Measurements from ENCODE around the gene USP5.
"Not testable (repeated sequence)": the region's sequence is repeated elsewhere in the genome, so short reads cannot be mapped to it uniquely, and the experiment has no call there.

USP5 gene

GRCh38 chr12:6871052-6871957, 19.4 kb downstream of the USP5 start:
- TF ChIP-seq MAX (IDR thresholded peaks at IDR 0.05; ENCODE audit: low read depth, low read length) (no peak), MYC (IDR thresholded peaks at IDR 0.05; ENCODE audit: low read depth, low read length) (no peak), CTCF (IDR thresholded peaks at IDR 0.05; ENCODE audit: low read depth, low read length) (no peak), POLR2A (IDR thresholded peaks at IDR 0.05; ENCODE audit: extremely low read depth, insufficient read length) (no peak)
- no peak overlapping the region for H3K4me3 ChIP-seq (ENCODE audit: low read depth, low read length)
- DNase-seq (ENCODE audit: low read depth) = peak; percentile 55

DNA sequence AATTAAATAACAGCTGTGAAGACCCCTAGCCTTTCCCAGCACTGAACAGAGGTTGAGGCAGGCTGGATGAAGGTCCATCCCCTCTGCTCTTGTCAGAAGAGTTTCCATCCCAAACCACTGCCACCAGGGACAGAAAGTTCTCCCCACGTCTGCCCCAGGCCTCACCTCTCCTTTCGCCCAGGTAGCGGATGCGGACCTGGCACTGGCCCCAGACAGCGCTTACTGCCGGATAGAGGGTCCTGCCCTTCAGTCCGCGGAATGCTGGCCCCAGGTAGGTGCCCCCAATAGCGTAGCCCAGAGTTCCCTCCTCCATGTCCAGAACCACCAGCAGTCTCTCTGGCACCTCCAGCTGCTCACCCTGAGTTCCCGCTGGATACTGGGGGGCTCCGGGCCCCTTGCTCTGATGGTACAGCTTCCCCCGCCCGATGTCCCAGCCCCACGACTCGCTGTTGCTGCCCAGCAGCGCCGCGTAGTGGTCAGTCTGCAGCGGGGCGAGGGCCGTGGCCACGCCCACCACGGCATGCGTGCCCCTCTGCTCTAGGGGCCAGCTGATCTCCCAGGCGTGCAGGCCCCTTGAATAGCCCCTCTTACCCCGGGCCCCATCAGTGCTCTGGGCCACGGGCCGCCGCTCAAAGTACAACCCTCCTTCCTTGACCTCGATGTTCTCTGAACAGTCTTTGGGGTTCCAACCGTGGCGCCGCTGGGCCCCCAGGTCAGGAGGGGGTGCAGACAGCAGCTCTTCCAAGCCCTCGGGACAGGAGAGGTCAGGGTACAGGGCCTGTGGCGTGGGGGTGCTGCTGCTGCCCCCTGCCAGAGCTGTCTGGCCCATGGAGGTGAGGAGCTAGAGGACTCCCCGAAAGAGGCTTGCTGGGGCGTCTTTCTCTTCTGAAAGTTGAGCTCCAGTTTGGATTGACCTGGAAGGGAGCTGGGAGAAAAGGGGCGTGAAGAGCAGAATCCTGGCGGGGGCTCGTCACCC, 20.4 kb downstream of the USP5 start:
- H3K4me3 ChIP-seq (ENCODE audit: low read depth, low read length) = peak overlapping the region; percentile 72
- peak; percentile 78 for TF ChIP-seq MYC (IDR thresholded peaks at IDR 0.05; ENCODE audit: low read depth, low read length)
- TF ChIP-seq POLR2A (IDR thresholded peaks at IDR 0.05; ENCODE audit: extremely low read depth, insufficient read length) = peak; percentile 31
- TF ChIP-seq MAX (IDR thresholded peaks at IDR 0.05; ENCODE audit: low read depth, low read length) = peak; percentile 82
- TF ChIP-seq CTCF (IDR thresholded peaks at IDR 0.05; ENCODE audit: low read depth, low read length) = peak; percentile 89
- DNase-seq (ENCODE audit: low read depth) = peak; percentile 83

GRCh38 chr12:6873094-6874014, 21.4 kb downstream of the USP5 start, which contains the start of gene SPSB2:
TSS of gene SPSB2 (minus strand) at chr12:6873303. CDS start at chr12:6872901, 402 bp downstream.
- DNase-seq (ENCODE audit: low read depth) = peak; percentile 97
- peak within 1 kb of the TSS; percentile 72 for H3K4me3 ChIP-seq (ENCODE audit: low read depth, low read length)
- TF ChIP-seq POLR2A (IDR thresholded peaks at IDR 0.05; ENCODE audit: extremely low read depth, insufficient read length) = peak; percentile 34
- TF ChIP-seq MAX (IDR thresholded peaks at IDR 0.05; ENCODE audit: low read depth, low read length) = peak; percentile 44; the same call in 1 of the 2 replicates
- TF ChIP-seq CTCF (IDR thresholded peaks at IDR 0.05; ENCODE audit: low read depth, low read length) = no peak
- TF ChIP-seq MYC (IDR thresholded peaks at IDR 0.05; ENCODE audit: low read depth, low read length) = peak; percentile 58

GRCh38 chr12:6874015-6874368, 22.0 kb downstream of the USP5 start:
- H3K4me3 ChIP-seq (ENCODE audit: low read depth, low read length) = peak overlapping the region; percentile 57
- not testable (repeated sequence) for DNase-seq (ENCODE audit: low read depth)

- not testable (repeated sequence) for DNase-seq (ENCODE audit: low read depth); H3K4me3 ChIP-seq (ENCODE audit: low read depth, low read length)
These were observed 27.9 kb downstream of the USP5 start for GRCh38 chr12:6879824-6880223.

- no peak for DNase-seq (ENCODE audit: low read depth)
- TF ChIP-seq POLR2A (IDR thresholded peaks at IDR 0.05; ENCODE audit: extremely low read depth, insufficient read length) (no peak), CTCF (IDR thresholded peaks at IDR 0.05; ENCODE audit: low read depth, low read length) (no peak), MYC (IDR thresholded peaks at IDR 0.05; ENCODE audit: low read depth, low read length) (no peak), MAX (IDR thresholded peaks at IDR 0.05; ENCODE audit: low read depth, low read length) (no peak)
- H3K4me3 ChIP-seq (ENCODE audit: low read depth, low read length) = no peak overlapping the region
These were observed 31.3 kb downstream of the USP5 start for GRCh38 chr12:6883252-6883651.

All from NB4 (cell line).